Adrenal gland (tissue), 5 donors: ENCODE measurements around the gene ITCH.

Experiments used
- POLR2A ChIP-seq, 2 donors: fragments of 450-650 bp; IDR thresholded peaks; one replicate each; pipeline ENCODE4 v1.6.1; 2017; ENCODE audit warnings: antibody characterized with exemption in 2 of 2, mild to moderate bottlenecking in 2 of 2, moderate library complexity in 1 of 2
- TF ChIP-seq, protein P1 (sequence below), 6 experiments: fragments of 450-650 bp in 4 of 6; fragments of 200-600 bp in 2 of 6; sonication (generic) in 1 of 6; IDR thresholded peaks; 1 replicate in 5 of 6; 2 replicates in 1 of 6; pipeline versions ENCODE4 v1.5.1 to v1.8.0; 2016 to 2021; ENCODE audit warnings: antibody characterized with exemption in 6 of 6, mild to moderate bottlenecking in 2 of 6, moderate library complexity in 1 of 6
- donor health status: DM: no; HTN: no; CAD: no.

DNA sequence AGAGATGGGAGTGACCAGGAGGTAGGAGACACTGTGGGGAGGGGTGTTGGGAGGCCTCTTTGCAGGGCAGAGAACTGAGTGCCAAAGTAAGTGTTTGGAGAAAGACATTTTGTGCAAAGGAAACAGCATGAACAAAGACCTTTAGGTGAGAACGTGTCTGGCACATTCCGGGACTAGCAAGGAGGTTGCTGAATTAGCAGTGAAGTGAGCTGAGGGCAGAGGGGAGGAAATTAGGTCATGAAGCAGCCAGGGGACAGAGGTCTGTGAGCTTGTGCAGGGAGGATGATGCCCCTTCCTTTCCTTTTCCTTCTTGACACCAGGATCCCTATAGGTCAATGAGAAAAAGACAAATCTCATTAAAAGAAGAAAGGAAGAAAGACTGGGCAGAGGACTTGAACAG lies 38.5 kb upstream of the ITCH start:
- TF ChIP-seq POLR2A (IDR thresholded peaks at IDR 0.05), result no peak
- TF ChIP-seq, protein P1, sequence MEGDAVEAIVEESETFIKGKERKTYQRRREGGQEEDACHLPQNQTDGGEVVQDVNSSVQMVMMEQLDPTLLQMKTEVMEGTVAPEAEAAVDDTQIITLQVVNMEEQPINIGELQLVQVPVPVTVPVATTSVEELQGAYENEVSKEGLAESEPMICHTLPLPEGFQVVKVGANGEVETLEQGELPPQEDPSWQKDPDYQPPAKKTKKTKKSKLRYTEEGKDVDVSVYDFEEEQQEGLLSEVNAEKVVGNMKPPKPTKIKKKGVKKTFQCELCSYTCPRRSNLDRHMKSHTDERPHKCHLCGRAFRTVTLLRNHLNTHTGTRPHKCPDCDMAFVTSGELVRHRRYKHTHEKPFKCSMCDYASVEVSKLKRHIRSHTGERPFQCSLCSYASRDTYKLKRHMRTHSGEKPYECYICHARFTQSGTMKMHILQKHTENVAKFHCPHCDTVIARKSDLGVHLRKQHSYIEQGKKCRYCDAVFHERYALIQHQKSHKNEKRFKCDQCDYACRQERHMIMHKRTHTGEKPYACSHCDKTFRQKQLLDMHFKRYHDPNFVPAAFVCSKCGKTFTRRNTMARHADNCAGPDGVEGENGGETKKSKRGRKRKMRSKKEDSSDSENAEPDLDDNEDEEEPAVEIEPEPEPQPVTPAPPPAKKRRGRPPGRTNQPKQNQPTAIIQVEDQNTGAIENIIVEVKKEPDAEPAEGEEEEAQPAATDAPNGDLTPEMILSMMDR (IDR thresholded peaks at IDR 0.05), result no peak
